Measurements from ENCODE around the gene MRGPRD.

DNA sequence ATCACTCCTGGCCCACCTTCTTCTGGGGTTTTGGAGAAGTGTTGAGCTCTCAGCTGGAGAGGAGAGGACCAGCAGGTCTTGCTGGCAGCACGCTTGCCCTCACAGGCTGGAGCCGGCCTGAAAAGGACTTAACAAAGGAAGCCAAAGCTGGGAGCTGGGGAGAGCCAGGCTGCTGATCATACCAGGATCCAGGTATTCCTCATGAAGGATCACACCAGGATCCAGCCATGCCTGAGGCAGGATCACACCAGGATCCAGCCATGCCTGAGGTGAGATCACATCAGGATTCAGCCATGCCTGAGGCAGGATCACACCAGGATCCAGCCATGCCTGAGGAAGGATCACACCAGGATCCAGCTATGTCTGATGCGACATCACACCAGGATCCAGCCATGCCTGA lies 17.0 kb downstream of the MRGPRD start:
- no peak for TF ChIP-seq POLR2AphosphoS5 (IDR thresholded peaks at IDR 0.05; ENCODE audit: low read depth, low read length)
- no peak for TF ChIP-seq SPI1 (IDR thresholded peaks at IDR 0.05; ENCODE audit: low read depth, low read length)
- TF ChIP-seq POLR2A (IDR thresholded peaks at IDR 0.05; ENCODE audit: low read depth, low read length): no peak
- TF ChIP-seq TAF1 (IDR thresholded peaks at IDR 0.05; ENCODE audit: low read depth, low read length): no peak
- no peak for TF ChIP-seq PAX5 (IDR thresholded peaks at IDR 0.05; ENCODE audit: insufficient read depth, low read length, severe bottlenecking)
